RWPE2 (cell line): ENCODE data around the gene TMEM44.

Experiments
- ATAC-seq: fragments of 200-7000 bp; cut with Tn5 transposase; 3 replicates; pipeline ENCODE4 v1.9.1; 2021; ENCODE audit warnings: low read depth
- DNase-seq: peaks from one replicate; pipeline ENCODE4 v3.0.0-alpha.2; 2020; ENCODE audit warnings: low spot score
- H3K27ac ChIP-seq: fragments of 450-650 bp; 2 replicates; pipeline ENCODE4 v1.5.1; 2017; ENCODE audit warnings: mild to moderate bottlenecking; ENCODE audit not compliant: poor library complexity, severe bottlenecking
- H3K27me3 ChIP-seq: fragments of 250-450 bp; sonication (Bioruptor Pico); 2 replicates; pipeline ENCODE4 v1.5.1; 2021; ENCODE audit warnings: mild to moderate bottlenecking, moderate library complexity; ENCODE audit not compliant: insufficient read depth, poor library complexity, severe bottlenecking
- H3K36me3 ChIP-seq: fragments of 250-450 bp; sonication (Bioruptor Pico); 2 replicates; pipeline ENCODE4 v1.5.1; 2020; ENCODE audit warnings: low read depth, mild to moderate bottlenecking, moderate library complexity
- H3K4me1 ChIP-seq: fragments of 250-450 bp; sonication (Bioruptor Pico); 2 replicates; pipeline ENCODE4 v1.5.1; 2021; ENCODE audit warnings: mild to moderate bottlenecking, moderate library complexity; ENCODE audit not compliant: insufficient read depth, poor library complexity, severe bottlenecking
- H3K4me3 ChIP-seq: fragments of 250-450 bp; sonication (Bioruptor Pico); 2 replicates; pipeline ENCODE4 v1.5.1; 2021; ENCODE audit warnings: mild to moderate bottlenecking, moderate library complexity; ENCODE audit not compliant: severe bottlenecking
- H3K9me3 ChIP-seq: fragments of 250-450 bp; sonication (Bioruptor Pico); 2 replicates; pipeline ENCODE4 v1.5.1; 2021; ENCODE audit warnings: mild to moderate bottlenecking, moderate library complexity; ENCODE audit not compliant: severe bottlenecking
- TF ChIP-seq, protein P1 (sequence below): fragments of 450-650 bp; IDR thresholded peaks from one replicate; pipeline ENCODE4 v1.5.1; 2017; ENCODE audit warnings: mild to moderate bottlenecking, moderate library complexity; ENCODE audit not compliant: poor library complexity, severe bottlenecking

The TMEM44 gene

DNA sequence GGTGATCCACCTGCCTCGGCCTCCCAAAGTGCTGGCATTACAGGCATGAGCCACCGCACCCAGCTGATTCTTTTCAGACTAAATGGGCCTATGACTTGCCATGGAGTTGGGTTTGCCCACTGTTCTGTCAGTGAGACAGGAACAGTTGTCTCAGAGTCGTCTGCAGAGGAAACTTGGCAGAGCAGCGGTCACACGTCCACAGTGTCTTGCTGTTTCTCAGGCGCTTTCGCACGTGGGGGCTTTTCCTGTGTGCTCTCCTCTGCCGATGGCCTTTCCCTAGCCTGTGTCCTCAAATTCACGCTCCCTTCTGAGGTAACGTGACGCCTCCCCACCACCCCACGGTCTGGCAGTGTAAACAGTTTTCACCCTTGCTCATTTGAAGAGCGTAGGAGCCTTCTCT is 11.3 kb downstream of the TMEM44 start:
- ATAC-seq (no peak), DNase-seq (no peak)
- Histone ChIP-seq H3K36me3 (peaks cover 15% of the 10 kb centered on the region), H3K4me1 (no peaks in the 10 kb centered on the region), H3K4me3 (no peak overlapping the region), H3K27ac (no peak overlapping the region), H3K9me3 (no peaks in the 10 kb centered on the region), H3K27me3 (no peaks in the 10 kb centered on the region)
- TF ChIP-seq, protein P1, sequence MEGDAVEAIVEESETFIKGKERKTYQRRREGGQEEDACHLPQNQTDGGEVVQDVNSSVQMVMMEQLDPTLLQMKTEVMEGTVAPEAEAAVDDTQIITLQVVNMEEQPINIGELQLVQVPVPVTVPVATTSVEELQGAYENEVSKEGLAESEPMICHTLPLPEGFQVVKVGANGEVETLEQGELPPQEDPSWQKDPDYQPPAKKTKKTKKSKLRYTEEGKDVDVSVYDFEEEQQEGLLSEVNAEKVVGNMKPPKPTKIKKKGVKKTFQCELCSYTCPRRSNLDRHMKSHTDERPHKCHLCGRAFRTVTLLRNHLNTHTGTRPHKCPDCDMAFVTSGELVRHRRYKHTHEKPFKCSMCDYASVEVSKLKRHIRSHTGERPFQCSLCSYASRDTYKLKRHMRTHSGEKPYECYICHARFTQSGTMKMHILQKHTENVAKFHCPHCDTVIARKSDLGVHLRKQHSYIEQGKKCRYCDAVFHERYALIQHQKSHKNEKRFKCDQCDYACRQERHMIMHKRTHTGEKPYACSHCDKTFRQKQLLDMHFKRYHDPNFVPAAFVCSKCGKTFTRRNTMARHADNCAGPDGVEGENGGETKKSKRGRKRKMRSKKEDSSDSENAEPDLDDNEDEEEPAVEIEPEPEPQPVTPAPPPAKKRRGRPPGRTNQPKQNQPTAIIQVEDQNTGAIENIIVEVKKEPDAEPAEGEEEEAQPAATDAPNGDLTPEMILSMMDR: no peak

DNA sequence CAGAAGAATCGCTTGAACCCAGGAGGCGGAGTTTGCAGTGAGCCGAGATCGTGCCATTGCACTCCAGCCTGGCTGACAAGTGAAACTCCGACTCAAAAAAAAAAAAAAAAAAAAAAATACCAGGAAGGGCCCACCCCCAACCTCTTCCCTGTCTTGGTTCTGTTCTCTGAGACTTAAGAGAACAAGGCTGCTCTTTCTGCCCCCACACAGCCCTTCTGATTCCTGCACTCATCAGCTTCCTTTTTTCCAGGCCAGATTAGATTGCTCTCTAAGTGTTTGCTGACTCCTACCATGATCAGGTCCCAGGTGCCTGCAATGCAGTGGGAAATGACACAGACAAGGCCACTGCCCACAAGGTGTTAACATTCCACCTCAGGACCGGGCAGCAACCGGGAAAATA is 13.0 kb downstream of the TMEM44 start:
- H3K36me3 ChIP-seq: peaks cover 4% of the 10 kb centered on the region; the same call in 1 of the 2 replicates
- no peak for DNase-seq
- no peak overlapping the region for H3K27ac ChIP-seq
- ATAC-seq: no peak
- no peaks in the 10 kb centered on the region for H3K9me3 ChIP-seq
- H3K4me3 ChIP-seq: no peak overlapping the region
- no peaks in the 10 kb centered on the region for H3K4me1 ChIP-seq
- no peaks in the 10 kb centered on the region for H3K27me3 ChIP-seq
- TF ChIP-seq, protein P1: no peak

DNA sequence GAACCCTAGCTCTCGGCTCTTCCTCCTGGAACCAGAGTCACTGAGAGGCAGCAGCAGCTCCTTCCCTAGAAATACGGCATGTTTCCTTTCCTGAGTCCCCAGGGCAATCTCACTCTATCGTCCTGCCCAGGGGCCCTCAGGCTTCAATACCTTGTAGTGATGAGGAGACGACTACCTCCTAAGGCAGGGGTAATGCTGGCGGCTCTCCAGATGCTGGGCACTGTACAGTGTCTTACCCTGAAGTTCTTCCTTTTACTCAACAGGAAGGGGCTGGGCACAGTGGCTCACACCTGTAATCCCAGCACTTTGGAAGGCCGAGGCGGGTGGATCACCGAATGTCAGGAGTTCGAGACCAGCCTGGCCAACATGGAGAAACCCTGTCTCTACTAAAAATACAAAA is 13.5 kb downstream of the TMEM44 start:
- 0 out of 2 replicates have a peak, but pooled peaks cover 4% of the 10 kb centered on the region for H3K36me3 ChIP-seq

DNA sequence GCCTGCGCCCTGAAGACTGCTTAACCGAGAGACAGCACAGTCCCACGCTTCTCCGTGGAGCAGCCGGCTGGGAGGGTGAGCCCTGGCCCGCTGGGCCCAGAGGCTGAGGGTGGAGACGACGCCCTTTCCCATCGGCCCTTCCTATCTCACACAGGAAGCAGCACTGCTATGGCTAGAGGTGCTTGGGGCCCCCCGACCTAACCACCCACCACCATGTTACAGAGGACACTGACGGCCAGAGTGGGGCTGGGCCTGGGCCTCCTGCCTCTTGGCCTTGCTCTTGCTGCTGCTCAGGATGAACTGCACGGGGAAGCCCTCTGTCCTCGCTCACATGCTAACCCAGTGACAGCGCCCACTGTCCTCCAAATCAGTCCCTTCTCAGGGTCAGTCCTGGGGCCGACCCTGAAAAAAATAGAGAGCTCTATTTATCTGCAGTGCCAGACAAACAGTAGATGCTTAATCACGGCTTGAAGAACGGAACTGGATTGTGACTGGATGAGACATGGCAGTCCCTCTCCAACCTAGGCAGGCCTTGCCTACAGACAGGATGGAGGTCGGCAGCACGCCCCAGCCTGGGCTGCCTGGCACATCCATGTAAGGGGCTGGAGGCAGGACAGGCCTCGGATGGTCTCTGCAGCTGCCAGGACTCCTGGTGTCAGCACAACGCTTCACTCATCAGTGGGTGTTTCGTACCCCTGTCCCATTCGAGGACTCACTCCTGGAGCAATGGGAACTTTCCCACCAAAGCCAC is 14.2 kb downstream of the TMEM44 start:
- Histone ChIP-seq H3K4me1 (no peaks in the 10 kb centered on the region), H3K9me3 (no peaks in the 10 kb centered on the region), H3K4me3 (no peak overlapping the region), H3K27me3 (no peaks in the 10 kb centered on the region), H3K36me3 (0 out of 2 replicates have a peak, but pooled peaks cover 4% of the 10 kb centered on the region), H3K27ac (no peak overlapping the region)
- ATAC-seq: no peak
- TF ChIP-seq, protein P1: no peak
- no peak for DNase-seq

More for the DNA sequence above, 13.5 kb downstream of the TMEM44 start:
- no peaks in the 10 kb centered on the region for H3K4me1 ChIP-seq
- TF ChIP-seq, protein P1: no peak
- DNase-seq (no peak), ATAC-seq (no peak)
- H3K4me3 ChIP-seq: no peak overlapping the region
- no peak overlapping the region for H3K27ac ChIP-seq
- no peaks in the 10 kb centered on the region for H3K27me3 ChIP-seq
- H3K9me3 ChIP-seq: no peaks in the 10 kb centered on the region

DNA sequence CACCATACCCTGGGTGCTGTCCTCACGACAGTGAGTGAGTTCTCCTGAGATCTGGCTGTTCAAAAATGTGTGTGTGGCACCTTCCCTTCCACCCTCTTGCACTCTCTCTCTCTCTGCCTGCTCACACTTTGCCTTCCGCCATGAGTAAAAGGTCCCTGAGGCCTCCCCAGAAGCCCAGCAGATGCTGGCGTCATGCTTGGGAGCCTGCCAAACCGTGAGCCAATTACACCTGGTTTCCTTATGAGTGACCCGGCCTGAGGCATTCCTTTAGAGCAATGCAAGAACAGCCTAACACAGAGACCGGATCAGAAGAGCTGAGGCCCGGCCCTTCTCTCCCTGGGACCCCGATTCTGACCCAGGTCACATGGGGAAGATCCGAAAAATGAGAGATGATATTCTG is 15.4 kb downstream of the TMEM44 start:
- Histone ChIP-seq H3K27me3 (no peaks in the 10 kb centered on the region), H3K9me3 (no peaks in the 10 kb centered on the region), H3K36me3 (0 out of 2 replicates have a peak, but pooled peaks cover 4% of the 10 kb centered on the region), H3K4me1 (no peaks in the 10 kb centered on the region), H3K27ac (no peak overlapping the region), H3K4me3 (no peak overlapping the region)
- TF ChIP-seq, protein P1: no peak
- DNase-seq (no peak), ATAC-seq (no peak)
